ENCODE results near the gene SLC41A2.

The SLC41A2 gene

GRCh38 chr12:104930388-104931326 is 27.4 kb downstream of the SLC41A2 start:
- TF ChIP-seq, protein P1, sequence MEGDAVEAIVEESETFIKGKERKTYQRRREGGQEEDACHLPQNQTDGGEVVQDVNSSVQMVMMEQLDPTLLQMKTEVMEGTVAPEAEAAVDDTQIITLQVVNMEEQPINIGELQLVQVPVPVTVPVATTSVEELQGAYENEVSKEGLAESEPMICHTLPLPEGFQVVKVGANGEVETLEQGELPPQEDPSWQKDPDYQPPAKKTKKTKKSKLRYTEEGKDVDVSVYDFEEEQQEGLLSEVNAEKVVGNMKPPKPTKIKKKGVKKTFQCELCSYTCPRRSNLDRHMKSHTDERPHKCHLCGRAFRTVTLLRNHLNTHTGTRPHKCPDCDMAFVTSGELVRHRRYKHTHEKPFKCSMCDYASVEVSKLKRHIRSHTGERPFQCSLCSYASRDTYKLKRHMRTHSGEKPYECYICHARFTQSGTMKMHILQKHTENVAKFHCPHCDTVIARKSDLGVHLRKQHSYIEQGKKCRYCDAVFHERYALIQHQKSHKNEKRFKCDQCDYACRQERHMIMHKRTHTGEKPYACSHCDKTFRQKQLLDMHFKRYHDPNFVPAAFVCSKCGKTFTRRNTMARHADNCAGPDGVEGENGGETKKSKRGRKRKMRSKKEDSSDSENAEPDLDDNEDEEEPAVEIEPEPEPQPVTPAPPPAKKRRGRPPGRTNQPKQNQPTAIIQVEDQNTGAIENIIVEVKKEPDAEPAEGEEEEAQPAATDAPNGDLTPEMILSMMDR (IDR thresholded peaks at IDR 0.05) = no peak
- H3K4me3 ChIP-seq = no peak overlapping the region
- no peak overlapping the region for H3K27ac ChIP-seq
- no peak for DNase-seq (ENCODE audit: low spot score)

GRCh38 chr12:104929977-104930376 is 28.1 kb downstream of the SLC41A2 start:
- no peak overlapping the region for H3K27ac ChIP-seq
- no peak overlapping the region for H3K4me3 ChIP-seq
- TF ChIP-seq, protein P1 (IDR thresholded peaks at IDR 0.05) = no peak
- no peak for DNase-seq (ENCODE audit: low spot score)

- Histone ChIP-seq H3K4me3 (no peak overlapping the region), H3K27ac (no peak overlapping the region)
- TF ChIP-seq, protein P1 (IDR thresholded peaks at IDR 0.05) = no peak
- DNase-seq (ENCODE audit: low spot score) = no peak
Observed at GRCh38 chr12:104929368-104929767, 28.7 kb downstream of the SLC41A2 start.

- no peak overlapping the region for H3K27ac ChIP-seq
- TF ChIP-seq, protein P1 (IDR thresholded peaks at IDR 0.05) = no peak
- DNase-seq (ENCODE audit: low spot score) = no peak
- no peak overlapping the region for H3K4me3 ChIP-seq
Observed at GRCh38 chr12:104928036-104928745, 29.9 kb downstream of the SLC41A2 start.

DNA sequence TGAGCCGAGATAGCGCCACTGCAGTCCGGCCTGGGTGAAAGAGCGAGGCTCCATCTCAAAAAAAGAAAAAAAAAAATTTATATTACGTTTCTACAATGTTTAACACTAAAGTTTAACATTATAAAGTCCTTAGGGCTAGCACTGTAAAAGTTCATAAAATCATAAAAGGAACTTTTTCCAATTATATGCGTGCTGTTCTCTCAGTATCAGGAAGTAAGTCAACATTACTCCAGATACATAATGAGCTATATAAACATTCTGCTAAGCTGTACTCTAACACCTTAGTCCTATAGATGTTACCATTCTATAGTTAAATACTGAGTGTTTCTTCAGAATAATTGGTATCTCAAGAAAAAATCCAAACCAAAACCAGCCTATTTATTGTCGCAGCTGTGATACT is 32.6 kb downstream of the SLC41A2 start:
- Histone ChIP-seq H3K27ac (no peak overlapping the region), H3K4me3 (no peak overlapping the region)
- no peak for DNase-seq (ENCODE audit: low spot score)
- TF ChIP-seq, protein P1 (IDR thresholded peaks at IDR 0.05) = no peak

DNA sequence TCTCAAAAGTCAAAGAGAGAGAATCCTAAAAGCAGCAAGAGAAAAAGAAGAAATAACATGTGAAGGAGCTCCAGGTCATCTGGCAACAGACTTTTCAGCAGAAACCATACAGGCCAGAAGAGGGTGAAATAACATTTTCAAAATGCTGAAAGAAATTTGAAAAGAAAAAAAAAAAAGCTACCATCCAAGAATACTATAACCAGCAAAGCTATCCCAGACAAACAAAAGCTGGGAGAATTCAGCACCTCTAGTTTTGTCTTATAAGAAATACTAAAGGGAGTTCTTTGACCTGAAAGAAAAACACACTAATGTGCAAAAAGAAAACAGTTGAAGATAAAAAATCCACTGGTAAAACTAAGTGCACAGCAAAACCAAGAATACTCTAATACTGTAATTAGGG is 36.8 kb downstream of the SLC41A2 start:
- no peak for DNase-seq (ENCODE audit: low spot score)
- TF ChIP-seq, protein P1 (IDR thresholded peaks at IDR 0.05) = no peak
- Histone ChIP-seq H3K27ac (no peak overlapping the region), H3K4me3 (no peak overlapping the region)
